Fibroblast of lung (primary cell): ENCODE data around the gene TRAPPC3L.

ENCODE experiments used
- CTCF ChIP-seq, 2 donors: IDR thresholded peaks in 1 of 2; conservative IDR thresholded peaks in 1 of 2; 1 replicate in 1 of 2; 2 replicates in 1 of 2; pipeline ENCODE4 v1.5.1; 2011 to 2012; ENCODE audit warnings: low read length in 2 of 2, control low read depth in 1 of 2, inconsistent platforms in 1 of 2, low read depth in 1 of 2, mild to moderate bottlenecking in 1 of 2
- EZH2 ChIP-seq: IDR thresholded peaks from 2 replicates; pipeline ENCODE4 v1.5.1; 2012; ENCODE audit warnings: low read length, control low read depth, mild to moderate bottlenecking; ENCODE audit errors: missing control alignments

GRCh38 chr6:116561377-116562018, 16.0 kb upstream of the TRAPPC3L start:
- TF ChIP-seq CTCF (conservative IDR thresholded peaks at IDR 0.05 in 1 of 2, IDR thresholded peaks at IDR 0.05 in 1 of 2; ENCODE audit: low read depth in 1 of 2, low read length in 2 of 2) (peak; percentile 85 to 94), EZH2 (no peak)
